ENCODE data around the gene CCDC78.

- TF ChIP-seq POLR2A (IDR thresholded peaks at IDR 0.05), result no peak
- TF ChIP-seq, protein P1, sequence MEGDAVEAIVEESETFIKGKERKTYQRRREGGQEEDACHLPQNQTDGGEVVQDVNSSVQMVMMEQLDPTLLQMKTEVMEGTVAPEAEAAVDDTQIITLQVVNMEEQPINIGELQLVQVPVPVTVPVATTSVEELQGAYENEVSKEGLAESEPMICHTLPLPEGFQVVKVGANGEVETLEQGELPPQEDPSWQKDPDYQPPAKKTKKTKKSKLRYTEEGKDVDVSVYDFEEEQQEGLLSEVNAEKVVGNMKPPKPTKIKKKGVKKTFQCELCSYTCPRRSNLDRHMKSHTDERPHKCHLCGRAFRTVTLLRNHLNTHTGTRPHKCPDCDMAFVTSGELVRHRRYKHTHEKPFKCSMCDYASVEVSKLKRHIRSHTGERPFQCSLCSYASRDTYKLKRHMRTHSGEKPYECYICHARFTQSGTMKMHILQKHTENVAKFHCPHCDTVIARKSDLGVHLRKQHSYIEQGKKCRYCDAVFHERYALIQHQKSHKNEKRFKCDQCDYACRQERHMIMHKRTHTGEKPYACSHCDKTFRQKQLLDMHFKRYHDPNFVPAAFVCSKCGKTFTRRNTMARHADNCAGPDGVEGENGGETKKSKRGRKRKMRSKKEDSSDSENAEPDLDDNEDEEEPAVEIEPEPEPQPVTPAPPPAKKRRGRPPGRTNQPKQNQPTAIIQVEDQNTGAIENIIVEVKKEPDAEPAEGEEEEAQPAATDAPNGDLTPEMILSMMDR (IDR thresholded peaks at IDR 0.05), result no peak
Measured at GRCh38 chr16:746637-747036, 20.4 kb upstream of the CCDC78 start.
